HUES64 (cell line): ENCODE data around the gene UBE2Q2.

Experiments used
- H3K27ac ChIP-seq: 2 replicates; pipeline ENCODE4 v1.7.0; 2013; ENCODE audit warnings: low read depth, low read length, inconsistent platforms
- H3K27me3 ChIP-seq: 2 replicates; pipeline ENCODE4 v1.6.1; 2013; ENCODE audit warnings: mild to moderate bottlenecking, low read length; ENCODE audit not compliant: insufficient read depth
- H3K36me3 ChIP-seq: 2 replicates; pipeline ENCODE4 v1.6.1; 2013; ENCODE audit warnings: mild to moderate bottlenecking, low read length; ENCODE audit not compliant: insufficient read depth
- H3K4me1 ChIP-seq: 2 replicates; pipeline ENCODE4 v1.6.1; 2013; ENCODE audit warnings: mild to moderate bottlenecking, low read length, moderate library complexity; ENCODE audit not compliant: insufficient read depth
- H3K4me3 ChIP-seq: 2 replicates; pipeline ENCODE4 v1.5.1; 2013; ENCODE audit warnings: mild to moderate bottlenecking, low read length, moderate library complexity
- H3K9ac ChIP-seq: 2 replicates; pipeline ENCODE4 v1.6.1; 2013; ENCODE audit warnings: mild to moderate bottlenecking, low read depth, low read length
- H3K9me3 ChIP-seq: 2 replicates; pipeline ENCODE4 v1.6.1; 2013; ENCODE audit warnings: low read depth, low read length; ENCODE audit not compliant: insufficient read depth
- WGBS: fragments of 150-250, 120-280 bp; methylation state at CpG from one replicate; pipeline ENCODE4 v1.1.7; 2013; ENCODE audit warnings: missing lambda C conversion rate; 5-methylcytosine and 5-hydroxymethylcytosine counted together

UBE2Q2 gene

DNA sequence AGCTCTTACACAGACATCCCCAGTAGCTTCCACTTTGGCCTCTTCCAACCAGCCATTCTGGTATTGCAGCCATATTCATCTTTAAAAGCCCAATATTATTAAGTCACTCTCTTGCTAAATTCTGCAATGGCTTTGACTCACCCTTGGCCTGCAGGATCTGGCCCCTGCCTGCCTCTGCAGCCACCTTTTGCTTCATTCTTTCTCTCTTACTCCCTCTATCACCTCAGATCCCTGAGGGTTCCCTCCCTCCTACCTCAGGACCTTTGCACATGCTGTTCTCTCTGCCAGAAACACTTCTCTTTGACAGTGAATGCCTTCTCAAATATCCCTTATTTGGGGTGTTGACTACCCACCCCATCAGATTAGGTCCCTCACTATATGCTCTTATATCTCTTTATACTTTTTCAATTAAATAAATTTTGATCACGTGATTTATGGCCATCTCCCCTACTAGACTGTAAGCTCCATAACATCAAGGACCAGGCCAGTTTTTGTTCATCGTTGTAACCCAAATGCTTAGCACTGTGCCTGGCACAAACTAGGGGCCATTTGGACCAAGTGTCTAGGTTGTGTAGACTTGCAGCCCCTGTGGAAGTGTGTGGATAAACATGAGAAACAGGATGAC, 32.3 kb upstream of the UBE2Q2 start:
- Histone ChIP-seq H3K27me3 (no peaks in the 10 kb centered on the region), H3K4me3 (no peak overlapping the region), H3K9me3 (no peaks in the 10 kb centered on the region), H3K4me1 (no peaks in the 10 kb centered on the region), H3K27ac (no peak overlapping the region), H3K9ac (no peak overlapping the region), H3K36me3 (no peaks in the 10 kb centered on the region)
- WGBS: 98% methylated on average over 2 of the region's 2 CpGs

DNA sequence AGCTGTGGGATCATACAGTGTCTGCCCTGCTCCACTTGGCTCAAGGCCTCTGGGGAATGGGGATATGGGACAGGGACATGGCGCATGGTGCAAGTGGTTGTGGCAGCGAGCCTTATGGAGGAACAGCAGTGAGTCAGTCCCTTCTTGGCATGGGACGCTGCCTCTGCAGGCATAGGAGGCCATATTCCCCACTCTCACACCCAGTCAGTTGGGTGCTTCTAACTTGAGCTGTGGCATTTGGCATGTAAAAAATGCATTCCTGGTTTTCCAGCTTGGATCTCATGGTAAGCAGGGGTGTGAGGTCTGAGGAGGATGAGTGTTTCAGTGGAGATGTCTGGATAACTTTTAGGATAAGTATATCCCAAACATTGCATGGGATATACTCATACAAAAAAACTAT, 31.6 kb upstream of the UBE2Q2 start:
- Histone ChIP-seq H3K36me3 (no peaks in the 10 kb centered on the region), H3K27me3 (no peaks in the 10 kb centered on the region), H3K4me3 (no peak overlapping the region), H3K27ac (no peak overlapping the region), H3K9me3 (no peaks in the 10 kb centered on the region), H3K9ac (no peak overlapping the region), H3K4me1 (no peaks in the 10 kb centered on the region)
- WGBS: 100% methylated on average over 3 of the region's 3 CpGs

DNA sequence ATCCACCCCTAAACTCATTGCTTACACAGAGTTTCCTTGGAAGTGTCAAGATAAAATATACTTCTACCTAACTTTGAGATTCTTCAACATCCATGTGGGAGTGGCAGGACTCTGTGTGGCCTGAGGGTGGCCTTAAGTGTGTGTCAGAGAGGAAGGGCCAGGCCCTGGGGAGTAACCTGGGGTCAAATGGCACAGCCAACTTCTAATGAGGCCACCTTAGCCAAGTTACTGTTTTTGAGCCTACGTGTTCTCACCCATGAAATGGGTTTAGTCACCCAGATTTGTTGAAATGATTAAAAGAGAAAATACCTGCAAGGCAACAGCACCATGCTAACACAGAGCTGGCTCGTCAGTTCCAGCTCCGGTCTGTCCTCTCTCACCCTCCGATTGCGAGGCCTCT, 28.5 kb upstream of the UBE2Q2 start:
- no peaks in the 10 kb centered on the region for H3K36me3 ChIP-seq
- H3K27ac ChIP-seq: no peak overlapping the region
- H3K9ac ChIP-seq: no peak overlapping the region
- H3K4me1 ChIP-seq: no peaks in the 10 kb centered on the region
- no peaks in the 10 kb centered on the region for H3K9me3 ChIP-seq
- no peaks in the 10 kb centered on the region for H3K27me3 ChIP-seq
- no peak overlapping the region for H3K4me3 ChIP-seq
- 89% methylated on average over 5 of the region's 5 CpGs for WGBS

DNA sequence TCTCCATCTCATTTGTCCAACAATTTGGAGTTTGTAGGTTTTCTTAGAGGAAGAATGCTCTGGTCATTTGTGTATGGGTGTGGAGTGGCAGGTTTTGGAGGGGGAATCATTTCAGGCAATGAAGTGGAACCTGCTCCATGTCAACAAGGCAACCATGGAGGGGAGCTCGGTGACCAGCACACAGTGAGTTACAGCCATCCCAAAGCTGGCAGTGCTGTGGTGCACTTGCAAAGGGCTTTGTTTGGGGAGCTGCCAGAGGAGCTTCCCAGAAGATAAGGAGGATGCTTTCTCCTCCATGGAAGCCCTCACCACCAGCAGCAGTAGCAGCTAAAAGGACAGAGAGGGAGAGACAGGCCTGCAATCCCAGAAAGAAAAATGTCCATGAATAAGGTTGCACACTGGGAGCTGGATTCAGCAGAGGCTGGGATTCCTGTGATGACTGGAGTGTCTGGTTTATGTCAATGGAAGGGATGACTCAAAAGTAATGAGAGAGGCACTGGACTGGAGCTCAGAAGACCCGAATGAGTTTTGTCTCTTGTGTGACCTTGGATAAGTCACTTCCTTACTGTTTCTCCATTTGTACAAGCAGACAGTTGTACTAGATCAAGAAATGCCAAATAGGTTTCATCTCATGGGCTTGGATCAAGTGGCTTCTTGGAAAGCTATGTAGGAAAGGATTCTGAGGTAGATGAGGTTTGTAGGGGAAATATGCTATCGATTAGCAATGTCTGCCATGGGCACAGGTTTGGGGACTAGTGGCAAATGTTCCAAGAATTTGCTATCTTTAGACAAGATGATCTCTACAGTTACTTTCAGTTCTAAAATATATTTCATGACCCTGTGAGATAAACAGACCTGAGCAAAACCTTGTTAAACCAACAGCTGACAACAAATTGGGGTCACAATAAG, 27.2 kb upstream of the UBE2Q2 start:
- H3K9me3 ChIP-seq: no peaks in the 10 kb centered on the region
- H3K36me3 ChIP-seq: no peaks in the 10 kb centered on the region
- no peaks in the 10 kb centered on the region for H3K4me1 ChIP-seq
- no peak overlapping the region for H3K27ac ChIP-seq
- 92% methylated on average over 3 of the region's 3 CpGs for whole genome bisulfite sequencing
- no peak overlapping the region for H3K4me3 ChIP-seq
- H3K9ac ChIP-seq: no peak overlapping the region
- no peaks in the 10 kb centered on the region for H3K27me3 ChIP-seq

DNA sequence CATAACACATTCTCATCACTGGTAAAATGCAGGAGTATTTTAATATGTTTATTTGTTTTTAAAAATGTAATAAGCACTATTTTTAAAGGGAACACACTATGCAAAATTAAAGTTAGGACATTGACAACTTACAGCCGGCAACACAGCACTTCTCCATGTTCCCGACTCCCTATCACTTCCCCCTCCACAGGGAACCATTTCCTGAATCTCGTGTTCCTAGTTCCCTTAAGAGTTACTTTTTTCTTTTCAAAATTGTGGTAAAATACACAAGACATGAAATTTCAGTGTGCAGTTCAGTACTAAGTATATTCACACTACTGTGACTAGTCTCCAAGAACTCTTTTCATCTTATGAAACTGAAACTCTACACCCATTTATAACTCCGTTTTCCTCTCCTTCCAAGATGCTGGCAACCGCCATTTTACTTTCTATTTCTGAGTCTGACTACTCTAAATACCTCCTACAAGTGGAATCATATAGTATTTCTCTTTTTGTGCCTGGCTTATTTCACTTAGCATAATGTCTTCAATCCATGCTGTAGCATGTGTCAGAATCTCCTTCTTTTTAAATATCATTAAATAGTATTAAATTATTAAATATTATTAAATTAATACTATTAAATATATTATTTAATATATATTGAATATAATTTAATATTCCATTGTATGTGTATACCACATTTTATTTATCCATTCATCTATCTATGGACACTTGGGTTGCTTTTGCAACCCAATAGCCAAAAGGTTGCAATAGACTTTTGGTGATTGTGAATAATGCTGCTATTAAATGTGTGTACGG, 25.9 kb upstream of the UBE2Q2 start:
- 82% methylated on average over 5 of the region's 6 CpGs for WGBS
- no peak overlapping the region for H3K9ac ChIP-seq
- no peaks in the 10 kb centered on the region for H3K4me1 ChIP-seq
- no peaks in the 10 kb centered on the region for H3K27me3 ChIP-seq
- H3K9me3 ChIP-seq: no peaks in the 10 kb centered on the region
- H3K36me3 ChIP-seq: no peaks in the 10 kb centered on the region
- no peak overlapping the region for H3K27ac ChIP-seq
- no peak overlapping the region for H3K4me3 ChIP-seq

DNA sequence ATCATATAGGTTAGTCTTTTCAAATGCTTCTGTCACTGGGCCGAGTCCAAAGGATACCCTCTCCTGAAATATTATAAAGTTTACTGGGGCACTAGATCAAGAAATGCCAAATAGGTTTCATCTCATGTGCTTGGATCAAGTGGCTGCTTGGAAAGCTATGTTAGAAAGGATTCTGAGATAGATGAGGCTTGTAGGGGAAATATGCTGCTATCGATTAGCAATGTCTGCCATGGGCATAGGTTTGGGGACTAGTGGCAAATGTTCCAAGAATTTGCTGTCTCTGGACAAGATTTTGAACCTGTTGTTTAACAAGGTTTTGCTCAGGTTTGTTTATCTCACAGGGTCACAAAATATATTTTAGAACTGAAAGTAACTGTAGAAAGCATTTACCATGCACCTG, 23.0 kb upstream of the UBE2Q2 start:
- H3K27me3 ChIP-seq: no peaks in the 10 kb centered on the region
- no peak overlapping the region for H3K4me3 ChIP-seq
- no peak overlapping the region for H3K27ac ChIP-seq
- H3K9ac ChIP-seq: no peak overlapping the region
- H3K9me3 ChIP-seq: no peaks in the 10 kb centered on the region
- H3K36me3 ChIP-seq: no peaks in the 10 kb centered on the region
- H3K4me1 ChIP-seq: peaks cover 18% of the 10 kb centered on the region
- WGBS: 82% methylated on average over 2 of the region's 2 CpGs

DNA sequence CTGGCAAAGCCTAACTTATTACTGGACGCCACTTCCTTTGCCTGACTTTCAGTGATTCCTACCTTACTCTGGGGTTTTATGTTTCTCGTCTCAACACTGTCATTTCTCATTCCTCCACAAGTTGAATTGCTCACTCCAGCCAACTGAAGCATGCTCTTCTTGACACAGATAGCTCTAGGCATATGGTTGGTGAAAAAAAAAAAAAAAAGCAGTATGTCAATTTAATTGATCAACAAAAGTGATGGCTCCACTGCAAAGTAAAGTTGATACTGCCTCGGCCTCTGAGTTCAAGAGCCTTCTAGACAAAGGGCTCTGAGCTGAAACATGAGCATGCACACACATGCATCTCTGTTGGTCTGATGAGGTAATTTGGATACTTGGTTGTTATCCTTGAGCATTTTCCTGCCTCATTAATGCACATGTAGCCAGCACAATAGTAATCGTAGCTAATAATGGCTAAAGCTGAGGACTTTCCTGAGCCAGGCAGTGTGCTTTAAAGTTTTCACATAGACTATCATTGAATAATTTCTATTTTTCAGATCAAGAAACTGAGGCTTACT, 21.4 kb upstream of the UBE2Q2 start:
- H3K27me3 ChIP-seq: no peaks in the 10 kb centered on the region
- WGBS: 84% methylated on average over 4 of the region's 4 CpGs

DNA sequence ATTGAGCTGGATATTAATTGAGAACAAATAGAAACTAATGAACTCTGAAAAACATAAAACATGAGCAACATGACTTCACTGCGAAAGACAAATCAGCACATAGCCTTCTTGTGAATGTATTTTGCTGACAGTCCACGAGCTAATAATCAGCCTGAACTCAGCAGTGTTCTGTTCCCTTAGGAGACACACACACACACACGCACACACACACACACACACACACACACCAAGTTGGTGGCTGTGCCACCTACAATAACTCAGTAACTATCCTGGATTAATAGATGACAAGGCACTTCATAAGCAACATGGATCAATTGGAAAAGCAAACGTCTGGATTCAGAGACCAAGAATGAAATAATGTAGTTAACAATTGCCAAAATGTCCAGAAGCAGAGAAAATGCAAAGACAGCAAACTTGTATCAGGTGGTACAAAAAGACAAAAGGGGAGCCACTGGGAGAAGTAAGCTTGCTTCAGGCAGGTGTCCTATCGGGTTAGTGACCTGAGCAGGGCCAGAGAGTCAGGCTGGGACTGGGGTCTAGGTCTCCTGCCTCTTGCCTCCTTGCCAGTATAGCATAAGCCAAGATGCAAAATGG, 20.5 kb upstream of the UBE2Q2 start:
- no peak overlapping the region for H3K9ac ChIP-seq
- H3K27me3 ChIP-seq: no peaks in the 10 kb centered on the region
- no peaks in the 10 kb centered on the region for H3K9me3 ChIP-seq
- H3K4me1 ChIP-seq: peaks cover 24% of the 10 kb centered on the region
- H3K27ac ChIP-seq: no peak overlapping the region; the same call in 1 of the 2 replicates
- WGBS: 86% methylated on average over 5 of the region's 5 CpGs
- H3K4me3 ChIP-seq: no peak overlapping the region
- H3K36me3 ChIP-seq: no peaks in the 10 kb centered on the region

More for the DNA sequence above, 21.4 kb upstream of the UBE2Q2 start:
- H3K27ac ChIP-seq: no peak overlapping the region
- no peak overlapping the region for H3K4me3 ChIP-seq
- H3K9ac ChIP-seq: no peak overlapping the region
- H3K4me1 ChIP-seq: peaks cover 18% of the 10 kb centered on the region
- no peaks in the 10 kb centered on the region for H3K9me3 ChIP-seq
- no peaks in the 10 kb centered on the region for H3K36me3 ChIP-seq

DNA sequence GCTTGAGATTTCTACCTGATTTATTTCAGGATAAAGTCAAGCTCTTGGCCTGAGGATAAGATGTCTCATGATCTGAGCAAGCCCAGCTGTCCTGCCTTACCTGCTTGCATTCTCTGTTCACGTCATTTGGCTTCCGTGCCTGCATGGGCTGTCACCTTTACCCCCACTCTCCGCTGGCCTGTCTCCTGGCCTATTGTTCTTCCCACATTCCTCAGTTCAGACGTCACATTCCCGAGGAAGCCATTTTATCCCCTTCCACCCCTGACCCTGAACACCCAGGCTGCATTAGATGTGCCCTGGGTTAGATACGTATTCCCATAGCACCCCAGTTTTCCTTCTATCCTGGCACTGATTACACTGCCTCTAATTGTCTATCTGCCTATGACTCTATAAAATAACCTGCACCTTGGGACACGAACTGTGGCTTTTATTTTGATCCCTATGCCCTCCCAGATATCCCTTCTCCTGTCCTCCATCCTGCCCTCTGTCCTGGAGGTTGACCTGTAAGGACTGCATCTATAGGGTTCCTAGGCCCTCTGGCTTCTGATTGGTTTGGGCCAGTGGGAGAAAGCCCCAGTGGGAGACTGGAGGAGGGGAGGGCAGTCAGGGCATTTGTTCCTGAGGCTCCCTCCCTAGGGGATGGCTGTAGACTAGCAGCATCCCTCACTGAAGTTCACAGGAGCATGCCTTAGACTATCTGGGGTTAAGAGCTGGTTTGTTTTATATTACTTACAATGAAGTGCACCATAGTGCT, 19.2 kb upstream of the UBE2Q2 start:
- H3K4me1 ChIP-seq: peaks cover 25% of the 10 kb centered on the region
- H3K27ac ChIP-seq: peak overlapping the region; percentile 66
- no peaks in the 10 kb centered on the region for H3K27me3 ChIP-seq
- no peaks in the 10 kb centered on the region for H3K9me3 ChIP-seq
- no peaks in the 10 kb centered on the region for H3K36me3 ChIP-seq
- WGBS: 18% methylated on average over 7 of the region's 7 CpGs
- H3K4me3 ChIP-seq: peak overlapping the region; percentile 21; the same call in 1 of the 2 replicates
- peak overlapping the region; percentile 37; the same call in 1 of the 2 replicates for H3K9ac ChIP-seq

DNA sequence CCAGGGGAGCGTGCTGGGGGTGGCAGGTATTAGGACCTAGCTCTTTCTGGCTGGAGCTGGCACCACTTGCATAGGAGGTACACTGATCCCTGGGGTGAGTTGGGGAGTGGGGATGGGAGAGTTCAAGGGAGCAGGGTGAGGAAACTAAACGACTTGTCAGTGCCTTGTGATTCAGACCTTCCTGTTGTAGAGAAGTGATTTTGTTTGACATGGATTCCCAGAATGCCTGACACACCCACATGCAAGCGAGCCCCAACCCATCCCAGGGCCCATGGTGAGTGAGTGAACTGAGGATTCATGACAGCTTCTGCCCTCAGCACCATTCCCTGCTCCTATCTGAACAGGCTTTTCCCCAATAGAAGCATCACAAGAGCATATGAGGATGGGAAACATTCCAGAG, 15.6 kb upstream of the UBE2Q2 start:
- H3K4me3 ChIP-seq: no peak overlapping the region
- no peaks in the 10 kb centered on the region for H3K36me3 ChIP-seq
- H3K4me1 ChIP-seq: peaks cover 46% of the 10 kb centered on the region
- H3K27me3 ChIP-seq: no peaks in the 10 kb centered on the region
- no peaks in the 10 kb centered on the region for H3K9me3 ChIP-seq
- H3K27ac ChIP-seq: no peak overlapping the region
- H3K9ac ChIP-seq: no peak overlapping the region
- WGBS: 67% methylated on average over 3 of the region's 3 CpGs
